Stimulated activated CD4-positive, alpha-beta T cell treated with anti-CD3 and anti-CD28 coated beads, Interleukin-1b, Interleukin-23, amount 100 ng/mL, for 48 hours (primary cell): ENCODE results near the gene CACNG6.
"Not testable (repeated sequence)": the region's sequence is repeated elsewhere in the genome, so short reads cannot be mapped to it uniquely, and the experiment has no call there.

Experiments
- DNase-seq: peaks from one replicate; pipeline ENCODE4 v3.0.0-alpha.2; 2020

The CACNG6 gene

GRCh38 chr19:53991224-53992113 lies at the start of gene CACNG6:
Gene CACNG6 (plus strand): TSS chr19:53991637. CDS start chr19:53992878, 1,241 bp downstream.
- no peak for DNase-seq

- peak; percentile 20 for DNase-seq
These were observed 49.2 kb upstream of the CACNG6 start for GRCh38 chr19:53942001-53942786.

GRCh38 chr19:53944416-53944815 lies 47.0 kb upstream of the CACNG6 start:
- no peak for DNase-seq

- DNase-seq, result no peak
These were observed 46.5 kb upstream of the CACNG6 start for GRCh38 chr19:53944933-53945332.

GRCh38 chr19:53945441-53945840 lies 46.0 kb upstream of the CACNG6 start:
- DNase-seq, result no peak

GRCh38 chr19:53945998-53946397 lies 45.4 kb upstream of the CACNG6 start:
- DNase-seq, result no peak

GRCh38 chr19:53947624-53948023 lies 43.8 kb upstream of the CACNG6 start:
- DNase-seq, result no peak

GRCh38 chr19:53948611-53949010 lies 42.8 kb upstream of the CACNG6 start:
- DNase-seq, result not testable (repeated sequence)

GRCh38 chr19:53951436-53951835 lies 40.0 kb upstream of the CACNG6 start:
- DNase-seq, result no peak

GRCh38 chr19:53951947-53952346 lies 39.5 kb upstream of the CACNG6 start:
- DNase-seq, result no peak

GRCh38 chr19:53953383-53953782 lies 38.1 kb upstream of the CACNG6 start:
- no peak for DNase-seq

GRCh38 chr19:53957448-53958167 lies 33.8 kb upstream of the CACNG6 start:
- DNase-seq, result no peak

GRCh38 chr19:53958168-53958571 lies 33.3 kb upstream of the CACNG6 start:
- DNase-seq, result no peak

GRCh38 chr19:53958823-53959757 lies 32.3 kb upstream of the CACNG6 start:
- no peak for DNase-seq

GRCh38 chr19:53960187-53960586 lies 31.2 kb upstream of the CACNG6 start:
- DNase-seq, result no peak

- no peak for DNase-seq
These were observed 30.6 kb upstream of the CACNG6 start for GRCh38 chr19:53960886-53961285.

GRCh38 chr19:53961523-53962356 lies 29.7 kb upstream of the CACNG6 start:
- no peak for DNase-seq

GRCh38 chr19:53962887-53963431 lies 28.5 kb upstream of the CACNG6 start, which contains the start of gene CACNG8:
Gene CACNG8 (plus strand): TSS chr19:53962937.
- DNase-seq, result no peak

GRCh38 chr19:53965091-53965490 lies 26.3 kb upstream of the CACNG6 start:
- DNase-seq, result no peak

- DNase-seq, result no peak
These were observed 24.5 kb upstream of the CACNG6 start for GRCh38 chr19:53966931-53967330.

GRCh38 chr19:53969366-53969765 lies 22.1 kb upstream of the CACNG6 start:
- DNase-seq, result no peak
